Mammary epithelial cell (primary cell): ENCODE results near the gene MUL1.

Experiments used
- EZH2 ChIP-seq: IDR thresholded peaks from 2 replicates; pipeline ENCODE4 v1.6.1; 2012; ENCODE audit warnings: low read length, inconsistent platforms, borderline replicate concordance
- TF ChIP-seq, protein P1 (sequence below), 2 donors: IDR thresholded peaks in 1 of 2; conservative IDR thresholded peaks in 1 of 2; 2 replicates each; pipeline ENCODE4 v1.5.1; 2011 to 2012; ENCODE audit warnings: inconsistent platforms in 2 of 2, low read length in 2 of 2, mild to moderate bottlenecking in 2 of 2, control low read depth in 1 of 2, low read depth in 1 of 2; ENCODE audit not compliant: insufficient read depth in 1 of 2; ENCODE audit errors: extremely low read depth in 1 of 2

- TF ChIP-seq, protein P1, sequence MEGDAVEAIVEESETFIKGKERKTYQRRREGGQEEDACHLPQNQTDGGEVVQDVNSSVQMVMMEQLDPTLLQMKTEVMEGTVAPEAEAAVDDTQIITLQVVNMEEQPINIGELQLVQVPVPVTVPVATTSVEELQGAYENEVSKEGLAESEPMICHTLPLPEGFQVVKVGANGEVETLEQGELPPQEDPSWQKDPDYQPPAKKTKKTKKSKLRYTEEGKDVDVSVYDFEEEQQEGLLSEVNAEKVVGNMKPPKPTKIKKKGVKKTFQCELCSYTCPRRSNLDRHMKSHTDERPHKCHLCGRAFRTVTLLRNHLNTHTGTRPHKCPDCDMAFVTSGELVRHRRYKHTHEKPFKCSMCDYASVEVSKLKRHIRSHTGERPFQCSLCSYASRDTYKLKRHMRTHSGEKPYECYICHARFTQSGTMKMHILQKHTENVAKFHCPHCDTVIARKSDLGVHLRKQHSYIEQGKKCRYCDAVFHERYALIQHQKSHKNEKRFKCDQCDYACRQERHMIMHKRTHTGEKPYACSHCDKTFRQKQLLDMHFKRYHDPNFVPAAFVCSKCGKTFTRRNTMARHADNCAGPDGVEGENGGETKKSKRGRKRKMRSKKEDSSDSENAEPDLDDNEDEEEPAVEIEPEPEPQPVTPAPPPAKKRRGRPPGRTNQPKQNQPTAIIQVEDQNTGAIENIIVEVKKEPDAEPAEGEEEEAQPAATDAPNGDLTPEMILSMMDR (conservative IDR thresholded peaks at IDR 0.05 in 1 of 2, IDR thresholded peaks at IDR 0.05 in 1 of 2; ENCODE audit: extremely low read depth in 1 of 2, insufficient read depth in 1 of 2, low read depth in 1 of 2, low read length in 2 of 2), result no peak
- no peak for TF ChIP-seq EZH2
Observed at GRCh38 chr1:20528221-20528620, 20.3 kb upstream of the MUL1 start.
